ENCODE results near the gene GNAQ.

DNA sequence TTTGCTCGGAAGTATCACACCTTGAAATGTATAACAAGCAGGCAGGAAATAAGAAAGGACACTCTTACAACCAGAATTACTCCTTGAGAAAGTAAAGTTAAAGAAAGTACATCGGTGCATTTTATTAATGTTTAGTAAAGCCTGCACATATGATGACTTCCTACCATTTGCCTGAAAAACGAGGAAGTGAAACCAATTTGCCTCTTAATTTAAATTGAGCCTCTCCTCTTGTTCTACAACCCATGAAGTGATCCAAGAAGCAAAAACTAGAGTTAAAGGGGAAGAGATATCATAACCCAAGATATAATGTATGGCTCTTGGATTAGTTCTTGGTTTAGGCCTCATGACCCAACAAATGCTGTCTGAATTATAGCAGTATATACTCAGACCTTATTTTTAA, 95.6 kb downstream of the GNAQ start:
- TF ChIP-seq, protein P1, sequence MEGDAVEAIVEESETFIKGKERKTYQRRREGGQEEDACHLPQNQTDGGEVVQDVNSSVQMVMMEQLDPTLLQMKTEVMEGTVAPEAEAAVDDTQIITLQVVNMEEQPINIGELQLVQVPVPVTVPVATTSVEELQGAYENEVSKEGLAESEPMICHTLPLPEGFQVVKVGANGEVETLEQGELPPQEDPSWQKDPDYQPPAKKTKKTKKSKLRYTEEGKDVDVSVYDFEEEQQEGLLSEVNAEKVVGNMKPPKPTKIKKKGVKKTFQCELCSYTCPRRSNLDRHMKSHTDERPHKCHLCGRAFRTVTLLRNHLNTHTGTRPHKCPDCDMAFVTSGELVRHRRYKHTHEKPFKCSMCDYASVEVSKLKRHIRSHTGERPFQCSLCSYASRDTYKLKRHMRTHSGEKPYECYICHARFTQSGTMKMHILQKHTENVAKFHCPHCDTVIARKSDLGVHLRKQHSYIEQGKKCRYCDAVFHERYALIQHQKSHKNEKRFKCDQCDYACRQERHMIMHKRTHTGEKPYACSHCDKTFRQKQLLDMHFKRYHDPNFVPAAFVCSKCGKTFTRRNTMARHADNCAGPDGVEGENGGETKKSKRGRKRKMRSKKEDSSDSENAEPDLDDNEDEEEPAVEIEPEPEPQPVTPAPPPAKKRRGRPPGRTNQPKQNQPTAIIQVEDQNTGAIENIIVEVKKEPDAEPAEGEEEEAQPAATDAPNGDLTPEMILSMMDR (conservative IDR thresholded peaks at IDR 0.05 in 1 of 2, IDR thresholded peaks at IDR 0.05 in 1 of 2; ENCODE audit: low read depth in 1 of 2, low read length in 2 of 2) = no peak
- TF ChIP-seq EZH2 (IDR thresholded peaks at IDR 0.05; ENCODE audit: low read length, missing control alignments) = no peak

Data from fibroblast of lung (primary cell).